Suppressor macrophage (primary cell): ENCODE data around the gene KIR2DL4.
"Not testable (repeated sequence)": the region's sequence is repeated elsewhere in the genome, so short reads cannot be mapped to it uniquely, and the experiment has no call there.

Experiments
- DNase-seq, 4 experiments: peaks; one replicate each; pipeline ENCODE4 v3.0.0-alpha.2; 2020 to 2022

KIR2DL4 gene

DNA sequence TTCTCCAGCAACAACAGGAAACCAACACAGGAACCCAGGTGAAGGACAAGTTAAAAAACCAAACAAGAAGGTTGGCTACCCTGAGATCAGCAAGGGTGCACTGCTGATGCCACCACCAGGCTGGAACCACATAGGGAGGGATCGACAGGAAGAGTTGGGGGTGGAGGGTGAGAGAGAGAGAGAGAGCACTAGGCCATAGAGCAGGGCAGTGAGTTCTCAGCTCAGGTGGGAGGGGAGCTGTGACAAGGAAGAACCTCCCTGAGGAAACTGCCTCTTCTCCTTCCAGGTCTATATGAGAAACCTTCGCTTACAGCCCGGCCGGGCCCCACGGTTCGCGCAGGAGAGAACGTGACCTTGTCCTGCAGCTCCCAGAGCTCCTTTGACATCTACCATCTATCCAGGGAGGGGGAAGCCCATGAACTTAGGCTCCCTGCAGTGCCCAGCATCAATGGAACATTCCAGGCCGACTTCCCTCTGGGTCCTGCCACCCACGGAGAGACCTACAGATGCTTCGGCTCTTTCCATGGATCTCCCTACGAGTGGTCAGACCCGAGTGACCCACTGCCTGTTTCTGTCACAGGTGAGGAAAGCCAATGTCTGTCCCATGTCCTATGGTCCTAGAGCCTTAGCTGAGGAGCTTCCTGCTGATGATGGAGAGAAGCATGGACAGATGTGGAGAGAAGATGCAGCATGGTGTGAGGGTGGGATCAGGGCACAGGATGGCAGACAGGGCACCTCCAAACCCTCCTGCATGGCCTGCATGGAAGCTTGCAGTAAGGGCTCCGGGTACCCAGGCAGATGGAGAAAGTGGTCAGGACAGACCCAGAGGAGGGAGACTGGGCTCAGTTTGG lies 2.5 kb downstream of the KIR2DL4 start:
- no peak for DNase-seq

DNA sequence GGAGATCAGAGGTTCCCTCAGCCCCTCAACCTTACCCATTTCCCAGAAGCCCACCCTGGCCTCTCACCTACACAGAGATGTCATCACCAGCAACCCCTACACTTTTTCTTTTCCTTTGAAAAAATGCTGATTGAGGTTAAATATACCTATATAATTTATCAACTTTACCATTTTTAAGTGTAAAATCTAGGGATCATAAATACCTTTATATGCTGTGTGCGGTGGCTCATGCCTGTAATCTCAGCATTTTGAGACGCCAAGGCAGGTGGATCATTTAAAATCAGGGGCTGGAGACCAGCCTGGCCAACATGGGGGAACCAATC lies 3.1 kb downstream of the KIR2DL4 start:
- DNase-seq = no peak

DNA sequence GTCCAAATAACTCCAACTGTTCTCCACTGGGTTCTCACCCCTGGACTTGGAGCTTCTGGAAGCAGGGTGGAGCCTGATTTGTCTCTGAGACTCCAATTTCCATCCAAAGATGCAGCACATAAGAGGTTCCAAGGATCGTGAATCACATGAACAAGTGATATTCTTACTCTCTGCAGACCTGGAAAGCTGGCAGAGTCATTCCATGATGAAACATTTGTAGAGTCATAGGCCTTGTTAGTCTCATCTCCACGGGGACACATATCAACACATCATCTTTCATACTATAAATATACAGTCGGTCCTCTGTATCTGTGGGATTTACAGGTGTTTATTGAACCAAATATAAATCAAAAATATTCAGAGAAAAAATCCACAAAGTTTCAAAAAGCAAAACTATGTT lies 11.2 kb downstream of the KIR2DL4 start:
- DNase-seq = not testable (repeated sequence)

DNA sequence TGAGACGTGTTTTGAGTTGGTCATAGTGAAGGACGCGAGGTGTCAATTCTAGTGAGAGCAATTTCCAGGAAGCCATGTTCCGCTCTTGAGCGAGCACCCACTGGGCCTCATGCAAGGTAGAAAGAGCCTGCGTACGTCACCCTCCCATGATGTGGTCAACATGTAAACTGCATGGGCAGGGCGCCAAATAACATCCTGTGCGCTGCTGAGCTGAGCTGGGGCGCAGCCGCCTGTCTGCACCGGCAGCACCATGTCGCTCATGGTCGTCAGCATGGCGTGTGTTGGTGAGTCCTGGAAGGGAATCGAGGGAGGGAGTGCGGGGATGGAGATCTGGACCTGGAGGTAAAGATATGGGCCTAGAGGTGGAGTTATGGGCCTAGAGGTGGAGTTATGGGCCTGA lies 12.8 kb downstream of the KIR2DL4 start, which contains the start of gene KIR3DL1:
Gene KIR3DL1, plus strand, starts transcription at position 218 of the 400 bp plus-strand sequence.
- not testable (repeated sequence) for DNase-seq

DNA sequence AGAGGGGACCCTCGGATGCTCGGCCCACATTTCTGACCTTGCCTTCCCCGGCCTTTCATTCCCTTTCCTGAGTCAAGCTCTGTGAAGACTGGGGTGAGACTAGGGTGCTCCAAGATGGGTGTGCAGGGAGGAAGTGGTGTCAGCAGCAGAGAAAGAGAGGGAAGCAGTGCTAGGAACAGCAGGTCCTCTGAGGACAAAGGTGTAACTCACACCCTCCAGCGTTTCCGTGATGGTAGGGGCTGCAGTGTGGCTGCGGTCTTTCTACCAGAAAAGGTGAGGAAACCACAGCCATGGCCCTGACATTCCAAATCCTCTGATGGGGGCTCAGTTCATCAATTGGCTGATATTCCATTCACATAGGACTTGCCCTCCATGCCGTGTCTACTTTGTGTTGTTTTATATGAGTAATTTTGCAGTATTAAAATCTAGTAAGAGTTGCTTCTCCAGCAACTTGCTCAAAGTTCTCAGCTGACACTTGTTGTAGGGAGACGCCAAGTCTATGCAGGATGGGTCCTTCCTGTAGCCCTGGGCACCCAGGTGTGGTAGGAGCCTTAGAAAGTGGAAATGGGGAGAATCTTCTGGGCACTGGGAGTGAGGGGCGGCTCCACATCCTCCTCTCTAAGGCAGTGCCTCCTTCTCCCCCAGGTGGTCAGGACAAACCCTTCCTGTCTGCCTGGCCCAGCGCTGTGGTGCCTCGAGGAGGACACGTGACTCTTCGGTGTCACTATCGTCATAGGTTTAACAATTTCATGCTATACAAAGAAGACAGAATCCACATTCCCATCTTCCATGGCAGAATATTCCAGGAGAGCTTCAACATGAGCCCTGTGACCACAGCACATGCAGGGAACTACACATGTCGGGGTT lies 14.5 kb downstream of the KIR2DL4 start:
- DNase-seq = no peak

DNA sequence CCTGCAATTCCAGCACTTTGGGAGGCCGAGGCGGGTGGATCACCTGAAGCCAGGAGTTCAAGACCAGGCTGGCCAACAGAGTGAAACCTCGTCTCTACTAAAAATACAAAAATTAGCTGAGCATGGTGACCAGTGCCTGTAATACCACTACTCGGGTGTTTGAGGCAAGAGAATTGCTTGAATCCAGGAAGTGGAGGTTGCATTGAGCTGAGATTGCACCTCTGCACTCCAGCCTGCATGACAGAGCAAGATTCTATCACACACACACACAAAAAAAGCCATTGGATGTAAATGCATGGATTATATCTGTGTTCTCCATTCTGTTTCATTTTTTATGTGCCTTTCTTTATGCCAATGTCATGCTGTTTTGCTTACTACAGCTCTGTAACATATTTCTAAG lies 21.0 kb downstream of the KIR2DL4 start:
- DNase-seq = peak; percentile 15 to 57 (median 50)

DNA sequence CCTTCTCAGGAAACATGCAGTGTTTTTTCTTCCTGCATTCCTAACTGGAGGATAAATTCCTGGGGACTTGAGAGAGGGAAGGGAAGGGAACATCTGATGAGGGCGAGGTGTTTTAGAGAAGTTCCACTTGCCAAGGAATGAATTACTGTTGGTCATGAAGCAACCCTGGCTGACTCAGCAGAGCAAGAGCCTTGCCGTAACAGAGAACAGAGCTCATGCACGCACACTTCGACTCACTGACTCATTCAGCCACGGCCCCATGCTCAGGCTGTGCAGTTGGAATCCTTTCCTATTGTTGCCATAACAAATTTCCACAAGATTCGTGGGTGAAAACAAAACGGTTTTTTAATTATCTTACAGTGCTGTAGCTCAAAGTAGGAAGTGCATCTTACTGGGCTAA lies 21.9 kb downstream of the KIR2DL4 start:
- peak in 3 of 4 experiments; percentile 15 to 23 (median 22) for DNase-seq

DNA sequence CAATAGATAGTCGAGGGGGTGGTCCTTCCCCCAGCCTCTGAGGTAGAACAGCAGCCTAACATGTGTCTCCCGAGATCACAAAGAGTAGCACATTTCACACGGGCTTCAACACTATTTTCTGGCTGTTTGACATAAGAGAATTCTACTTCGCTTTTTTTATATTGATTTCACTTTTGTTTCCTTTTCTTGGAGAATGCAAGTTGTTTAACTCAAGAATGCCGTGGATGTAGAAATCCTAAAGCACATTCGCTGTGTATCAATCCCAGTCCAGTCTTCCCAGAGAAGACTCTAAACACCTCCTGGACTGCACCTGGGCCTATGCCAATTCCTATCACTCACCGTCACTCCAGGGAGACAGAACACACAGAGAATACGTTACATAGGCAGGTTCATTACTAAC lies 24.7 kb downstream of the KIR2DL4 start:
- not testable (repeated sequence) for DNase-seq

DNA sequence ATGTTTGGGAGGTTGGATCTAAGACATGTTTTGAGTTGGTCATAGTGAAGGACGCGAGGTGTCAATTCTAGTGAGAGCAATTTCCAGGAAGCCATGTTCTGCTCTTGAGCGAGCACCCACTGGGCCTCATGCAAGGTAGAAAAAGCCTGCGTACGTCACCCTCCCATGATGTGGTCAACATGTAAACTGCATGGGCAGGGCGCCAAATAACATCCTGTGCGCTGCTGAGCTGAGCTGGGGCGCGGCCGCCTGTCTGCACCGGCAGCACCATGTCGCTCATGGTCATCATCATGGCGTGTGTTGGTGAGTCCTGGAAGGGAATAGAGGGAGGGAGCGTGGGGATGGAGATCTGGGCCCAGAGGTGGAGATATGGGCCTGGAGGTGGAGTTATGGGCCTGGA lies 29.1 kb downstream of the KIR2DL4 start, which contains the start of gene KIR2DS4:
Gene KIR2DS4, plus strand, starts transcription at position 181 of the 400 bp plus-strand sequence.
- DNase-seq = not testable (repeated sequence)

DNA sequence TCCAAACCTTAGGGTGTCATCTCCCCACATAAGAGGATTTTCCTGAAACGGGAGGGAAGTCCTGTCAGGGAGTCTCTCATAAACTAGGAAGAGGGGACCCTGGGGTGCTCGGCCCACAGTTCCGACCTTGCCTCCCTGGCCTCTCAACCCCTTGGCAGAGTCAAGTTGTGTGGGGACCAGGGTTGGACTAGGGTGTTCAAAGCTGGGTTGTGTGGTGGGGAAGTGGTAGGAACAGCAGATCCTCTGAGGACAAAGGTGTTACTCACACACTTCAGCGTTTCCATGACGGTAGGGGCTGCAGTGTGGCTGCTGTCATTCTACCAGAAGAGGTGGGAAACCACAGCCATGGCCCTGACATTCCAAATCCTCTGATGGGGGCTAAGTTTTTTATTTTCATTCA lies 31.7 kb downstream of the KIR2DL4 start:
- DNase-seq = not testable (repeated sequence)

DNA sequence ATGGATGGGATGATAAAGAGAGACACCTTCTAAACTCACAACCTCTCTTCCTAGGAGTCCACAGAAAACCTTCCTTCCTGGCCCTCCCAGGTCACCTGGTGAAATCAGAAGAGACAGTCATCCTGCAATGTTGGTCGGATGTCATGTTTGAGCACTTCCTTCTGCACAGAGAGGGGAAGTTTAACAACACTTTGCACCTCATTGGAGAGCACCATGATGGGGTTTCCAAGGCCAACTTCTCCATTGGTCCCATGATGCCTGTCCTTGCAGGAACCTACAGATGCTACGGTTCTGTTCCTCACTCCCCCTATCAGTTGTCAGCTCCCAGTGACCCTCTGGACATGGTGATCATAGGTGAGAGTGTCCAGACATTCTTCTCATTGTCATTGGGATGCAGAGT lies 34.1 kb downstream of the KIR2DL4 start:
- peak; percentile 39 to 67 (median 54) for DNase-seq

DNA sequence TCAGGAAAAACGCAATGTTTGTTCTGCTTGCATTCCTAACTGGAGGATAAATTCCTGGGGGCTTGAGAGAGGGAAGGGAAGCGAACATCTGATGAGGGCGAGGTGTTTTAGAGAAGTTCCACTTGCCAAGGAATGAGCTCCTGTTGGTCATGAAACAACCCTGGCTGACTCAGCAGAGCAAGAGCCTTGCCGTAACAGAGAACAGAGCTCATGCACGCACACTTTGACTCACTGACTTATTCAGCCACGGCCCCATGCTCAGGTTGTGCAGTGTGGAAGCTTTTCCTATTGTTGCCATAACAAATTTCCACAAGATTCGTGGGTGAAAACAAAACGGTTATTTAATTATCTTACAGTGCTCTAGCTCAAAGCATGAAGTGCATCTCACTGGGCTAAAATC lies 39.8 kb downstream of the KIR2DL4 start:
- peak in 1 of 4 experiments; percentile 16 for DNase-seq

DNA sequence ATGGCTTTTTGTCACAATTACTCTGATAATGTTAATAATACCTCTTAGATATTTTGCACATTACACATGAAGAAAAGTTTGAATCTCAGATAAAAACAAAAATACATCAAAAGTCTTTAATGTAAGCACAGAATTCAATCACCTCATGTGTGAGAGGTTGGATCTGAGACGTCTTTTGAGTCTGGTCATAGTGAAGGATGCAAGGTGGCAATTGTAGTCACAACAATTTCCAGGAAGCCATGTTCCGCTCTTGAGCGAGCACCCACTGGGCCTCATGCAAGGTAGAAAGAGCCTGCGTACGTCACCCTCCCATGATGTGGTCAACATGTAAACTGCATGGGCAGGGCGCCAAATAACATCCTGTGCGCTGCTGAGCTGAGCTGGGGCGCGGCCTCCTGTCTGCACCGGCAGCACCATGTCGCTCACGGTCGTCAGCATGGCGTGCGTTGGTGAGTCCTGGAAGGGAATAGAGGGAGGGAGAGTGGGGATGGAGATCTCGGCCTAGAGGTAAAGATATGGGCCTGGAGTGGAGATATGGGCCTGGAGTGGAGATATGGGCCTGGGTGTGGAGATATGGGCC lies 46.7 kb downstream of the KIR2DL4 start, which contains the start of gene KIR3DL2:
Gene KIR3DL2, plus strand, starts transcription at position 383 of the 580 bp plus-strand sequence. Its CDS starts 33 bp downstream, at position 416.
- not testable (repeated sequence) for DNase-seq

DNA sequence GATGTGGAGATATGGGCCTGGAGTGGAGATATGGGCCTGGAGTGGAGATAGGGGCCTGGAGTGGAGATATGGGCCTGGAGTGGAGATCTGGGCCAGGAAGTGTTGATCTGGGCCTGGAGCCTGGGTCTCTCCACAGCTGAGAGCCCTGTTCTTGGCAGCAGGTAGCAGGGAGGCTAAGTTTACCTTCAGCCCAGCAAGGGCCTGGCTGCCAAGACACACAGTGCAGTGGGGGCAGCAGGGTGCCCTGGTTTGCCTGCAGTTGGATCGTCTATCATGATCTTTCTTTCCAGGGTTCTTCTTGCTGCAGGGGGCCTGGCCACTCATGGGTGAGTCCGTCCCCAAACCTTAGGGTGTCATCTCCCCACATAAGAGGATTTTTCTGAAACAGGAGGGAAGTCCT lies 47.5 kb downstream of the KIR2DL4 start:
- no peak for DNase-seq

DNA sequence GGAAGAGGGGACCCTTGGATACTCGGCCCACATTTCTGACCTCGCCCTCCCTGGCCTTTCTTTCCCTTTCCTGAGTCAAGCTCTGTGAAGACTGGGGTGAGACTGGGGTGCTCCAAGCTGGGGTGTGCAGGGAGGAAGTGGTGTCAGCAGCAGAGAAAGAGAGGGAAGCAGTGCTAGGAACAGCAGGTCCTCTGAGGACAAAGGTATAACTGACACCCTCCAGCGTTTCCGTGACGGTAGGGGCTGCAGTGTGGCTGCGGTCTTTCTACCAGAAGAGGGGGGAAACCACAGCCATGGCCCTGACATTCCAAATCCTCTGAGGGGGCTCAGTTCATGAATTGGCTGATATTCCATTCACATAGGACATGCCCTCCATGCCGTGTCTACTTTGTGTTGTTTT lies 47.9 kb downstream of the KIR2DL4 start:
- no peak for DNase-seq

DNA sequence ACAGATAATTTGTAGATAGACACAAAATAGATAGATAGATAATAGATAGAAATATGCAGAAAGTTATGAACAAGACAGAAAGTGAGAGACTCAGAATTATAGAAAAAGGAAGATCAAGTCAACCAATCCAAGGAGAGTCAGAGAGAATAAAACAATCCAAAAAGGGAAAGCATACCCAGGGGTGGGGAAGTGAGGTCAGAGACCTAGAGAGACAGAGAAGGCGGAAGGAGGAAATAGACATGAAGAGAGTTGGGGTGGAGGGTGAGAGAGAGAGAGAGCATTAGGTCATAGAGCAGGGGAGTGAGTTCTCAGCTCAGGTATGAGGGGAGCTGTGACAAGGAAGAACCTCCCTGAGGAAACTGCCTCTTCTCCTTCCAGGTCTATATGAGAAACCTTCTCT lies 51.8 kb downstream of the KIR2DL4 start:
- DNase-seq = peak in 3 of 4 experiments; percentile 35 to 54 (median 52)

DNA sequence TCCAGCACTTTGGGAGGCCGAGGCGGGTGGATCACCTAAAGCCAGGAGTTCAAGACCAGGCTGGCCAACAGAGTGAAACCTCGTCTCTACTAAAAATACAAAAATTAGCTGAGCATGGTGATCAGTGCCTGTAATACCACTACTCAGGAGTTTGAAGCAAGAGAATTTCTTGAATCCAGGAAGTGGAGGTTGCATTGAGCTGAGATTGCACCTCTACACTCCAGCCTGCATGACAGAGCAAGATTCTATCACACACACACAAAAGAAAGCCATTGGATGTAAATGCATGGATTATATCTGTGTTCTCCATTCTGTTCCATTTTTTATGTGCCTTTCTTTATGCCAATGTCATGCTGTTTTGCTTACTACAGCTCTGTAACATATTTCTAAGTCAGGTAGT lies 55.1 kb downstream of the KIR2DL4 start:
- peak in 3 of 4 experiments; percentile 15 to 25 (median 16) for DNase-seq

DNA sequence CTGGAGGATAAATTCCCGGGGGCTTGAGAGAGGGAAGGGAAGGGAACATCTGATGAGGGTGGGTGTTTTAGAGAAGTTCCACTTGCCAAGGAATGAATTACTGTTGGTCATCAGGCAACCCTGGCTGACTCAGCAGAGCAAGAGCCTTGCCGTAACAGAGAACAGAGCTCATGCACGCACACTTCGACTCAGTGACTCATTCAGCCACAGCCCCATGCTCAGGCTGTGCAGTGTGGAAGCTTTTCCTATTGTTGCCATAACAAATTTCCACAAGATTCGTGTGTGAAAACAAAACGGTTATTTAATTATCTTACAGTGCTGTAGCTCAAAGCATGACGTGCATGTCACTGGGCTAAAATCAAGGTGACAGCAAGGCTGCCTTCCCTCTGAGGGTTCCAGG lies 56.0 kb downstream of the KIR2DL4 start:
- DNase-seq = peak; percentile 75 to 91 (median 78)

DNA sequence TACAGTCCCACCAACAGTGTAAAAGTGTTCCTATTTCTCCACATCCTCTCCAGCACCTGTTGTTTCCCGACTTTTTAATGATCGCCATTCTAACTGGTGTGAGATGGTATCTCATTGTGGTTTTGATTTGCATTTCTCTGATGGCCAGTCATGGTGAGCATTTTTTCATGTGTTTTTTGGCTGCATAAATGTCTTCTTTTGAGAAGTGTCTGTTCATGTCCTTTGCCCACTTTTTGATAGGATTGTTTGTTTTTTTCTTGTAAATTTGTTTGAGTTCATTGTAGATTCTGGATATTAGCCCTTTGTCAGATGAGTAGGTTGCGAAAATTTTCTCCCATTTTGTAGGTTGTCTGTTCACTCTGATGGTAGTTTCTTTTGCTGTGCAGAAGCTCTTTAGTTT lies 60.0 kb downstream of the KIR2DL4 start:
- not testable (repeated sequence) for DNase-seq
